B cell (primary cell): Measurements from ENCODE around the gene AMDHD1. TPM values are rescaled to one million over a fixed set of nuclear protein-coding genes. Genes with fewer than 3 reads are reported as not detected.

ENCODE experiments used
- ATAC-seq: fragments of 200-7000 bp; cut with Tn5 transposase; one replicate; pipeline ENCODE4 v1.10.0; 2021; ENCODE audit warnings: low read depth, mild to moderate bottlenecking, moderate number of reproducible peaks, moderate library complexity
- CTCF ChIA-PET: fragments of 350-600 bp; sonication (Branson Sonifier 250); formaldehyde crosslinking; loops from one replicate; lab custom pipeline; 2021; ENCODE audit warnings: antibody characterized with exemption, inconsistent platforms; lab: Charles Lee
- POLR2A ChIA-PET: fragments of 350-600 bp; sonication (Branson Sonifier 250); formaldehyde crosslinking; loops from one replicate; lab custom pipeline; 2021; ENCODE audit warnings: antibody characterized with exemption; lab: Charles Lee
- DNase-seq: peaks from one replicate; pipeline ENCODE4 v3.0.0; 2013
- H2AFZ ChIP-seq: 2 replicates; pipeline ENCODE4 v1.6.1; 2012; ENCODE audit warnings: mild to moderate bottlenecking, low read depth, low read length; ENCODE audit not compliant: insufficient read depth, poor library complexity, severe bottlenecking
- H3K27ac ChIP-seq, 2 donors: 1 replicate in 1 of 2; 2 replicates in 1 of 2; pipeline ENCODE4 v1.5.1; 2012 to 2013; ENCODE audit warnings: low read length in 2 of 2, mild to moderate bottlenecking in 2 of 2, moderate library complexity in 1 of 2
- H3K27me3 ChIP-seq, 4 experiments: fragments of 200-600 bp in 1 of 4; sonication (generic) in 1 of 4; replicated peaks in 1 of 4; 1 replicate in 2 of 4; 2 replicates in 2 of 4; pipeline versions ENCODE4 v1.6.1 to v1.7.0; 2013 to 2016; ENCODE audit warnings: low read length in 3 of 4, mild to moderate bottlenecking in 2 of 4, mixed read lengths in 1 of 4, moderate library complexity in 1 of 4; ENCODE audit not compliant: insufficient read depth in 4 of 4, control insufficient read depth in 3 of 4; ENCODE audit errors: control extremely low read depth in 1 of 4
- H3K36me3 ChIP-seq, 2 experiments: replicated peaks in 1 of 2; 1 replicate in 1 of 2; 2 replicates in 1 of 2; pipeline versions ENCODE4 v1.6.1 to v1.7.1; 2013; ENCODE audit warnings: low read length in 1 of 2; ENCODE audit not compliant: insufficient read depth in 2 of 2, control insufficient read depth in 1 of 2; ENCODE audit errors: control extremely low read depth in 1 of 2, extremely low read depth in 1 of 2
- H3K4me1 ChIP-seq, 2 donors: fragments of 200-600 bp in 1 of 2; sonication (generic) in 1 of 2; 1 replicate in 1 of 2; 2 replicates in 1 of 2; pipeline versions ENCODE4 v1.5.1 to v1.6.1; 2013 to 2017; ENCODE audit warnings: low read length in 2 of 2; ENCODE audit not compliant: control insufficient read depth in 2 of 2, insufficient read depth in 2 of 2
- H3K4me2 ChIP-seq: replicated peaks from 2 replicates; pipeline ENCODE3; 2012; ENCODE audit warnings: mild to moderate bottlenecking, low read depth, low read length; ENCODE audit not compliant: poor library complexity, severe bottlenecking
- H3K4me3 ChIP-seq, 5 experiments: fragments of 200-600 bp in 1 of 5; sonication (generic) in 1 of 5; 1 replicate in 3 of 5; 2 replicates in 2 of 5; pipeline versions ENCODE4 v1.5.1 to v1.7.0; 2011 to 2016; ENCODE audit warnings: low read length in 4 of 5, mild to moderate bottlenecking in 4 of 5, low read depth in 2 of 5, control low read depth in 1 of 5, moderate library complexity in 1 of 5; ENCODE audit not compliant: insufficient read depth in 1 of 5; ENCODE audit errors: control extremely low read depth in 1 of 5, extremely low read depth in 1 of 5
- H3K79me2 ChIP-seq: fragments of 200-600 bp; sonication (generic); one replicate; pipeline ENCODE4 v1.6.0; 2016; ENCODE audit warnings: low read length; ENCODE audit not compliant: control insufficient read depth, insufficient read depth
- H3K9ac ChIP-seq: fragments of 200-600 bp; sonication (generic); 2 replicates; pipeline ENCODE4 v1.6.1; 2017; ENCODE audit warnings: mild to moderate bottlenecking, low read length, moderate library complexity
- H3K9me3 ChIP-seq, 3 donors: one replicate each; pipeline versions ENCODE4 v1.6.1 to v1.7.1; 2013; ENCODE audit warnings: low read length in 2 of 3; ENCODE audit not compliant: control insufficient read depth in 2 of 3, insufficient read depth in 1 of 3; ENCODE audit errors: control extremely low read depth in 1 of 3
- H4K20me1 ChIP-seq: 2 replicates; pipeline ENCODE4 v1.6.0; 2012; ENCODE audit warnings: mild to moderate bottlenecking, low read length; ENCODE audit not compliant: insufficient read depth, control insufficient read depth, poor library complexity, severe bottlenecking
- H3K27ac Mint-ChIP-seq: one replicate; pipeline ENCODE4 v1.8.0; 2021; ENCODE audit warnings: mixed read lengths
- H3K27me3 Mint-ChIP-seq: one replicate; pipeline ENCODE4 v1.8.0; 2021; ENCODE audit warnings: mixed read lengths
- H3K4me1 Mint-ChIP-seq: one replicate; pipeline ENCODE4 v1.8.0; 2021; ENCODE audit warnings: mixed read lengths
- H3K4me3 Mint-ChIP-seq: one replicate; pipeline ENCODE4 v1.8.0; 2021; ENCODE audit warnings: mixed read lengths
- H3K9me3 Mint-ChIP-seq: one replicate; pipeline ENCODE4 v1.8.0; 2022; ENCODE audit warnings: mixed read lengths; ENCODE audit not compliant: insufficient read depth
- EZH2 ChIP-seq: IDR thresholded peaks from 2 replicates; pipeline ENCODE4 v1.6.1; 2012; ENCODE audit warnings: borderline replicate concordance, low read depth, mild to moderate bottlenecking, moderate library complexity, low read length; ENCODE audit not compliant: insufficient read depth, poor library complexity, severe bottlenecking
- WGBS: methylation state at CpG from one replicate; pipeline ENCODE4 v1.1.5; 2013; ENCODE audit warnings: missing lambda C conversion rate; ENCODE audit not compliant: insufficient coverage; 5-methylcytosine and 5-hydroxymethylcytosine counted together
- intact Hi-C: fragments of 100-400 bp; cut with micrococcal nuclease; formaldehyde crosslinking; loops from one replicate; pipeline ENCODE4 v1.10.0; 2022
- polyA plus RNA-seq: library from polyadenylated mRNA; depleted of rRNA; stranded (reverse); fragments of >200 nt; gene quantifications from 2 replicates; pipeline ENCODE4 v1.2.3, GENCODE V29; 2012
- total RNA-seq, 2 donors: library from RNA; stranded (reverse); fragments of 120-200 nt in 1 of 2; gene quantifications; 1 replicate in 1 of 2; 2 replicates in 1 of 2; pipeline versions ENCODE4 v1.2.3 to v1.2.4, GENCODE V29; 2013 to 2022
- TF ChIP-seq, protein P1 (sequence below): fragments of 200-600 bp; IDR thresholded peaks from one replicate; pipeline ENCODE4 v1.8.0; 2022; ENCODE audit warnings: antibody characterized with exemption, mild to moderate bottlenecking

Gene AMDHD1
- total and polyA plus RNA-seq, 2 donors (not counting 1 experiment from before 2014, with no cell fraction given), result 1.5 to 2.3 TPM

DNA sequence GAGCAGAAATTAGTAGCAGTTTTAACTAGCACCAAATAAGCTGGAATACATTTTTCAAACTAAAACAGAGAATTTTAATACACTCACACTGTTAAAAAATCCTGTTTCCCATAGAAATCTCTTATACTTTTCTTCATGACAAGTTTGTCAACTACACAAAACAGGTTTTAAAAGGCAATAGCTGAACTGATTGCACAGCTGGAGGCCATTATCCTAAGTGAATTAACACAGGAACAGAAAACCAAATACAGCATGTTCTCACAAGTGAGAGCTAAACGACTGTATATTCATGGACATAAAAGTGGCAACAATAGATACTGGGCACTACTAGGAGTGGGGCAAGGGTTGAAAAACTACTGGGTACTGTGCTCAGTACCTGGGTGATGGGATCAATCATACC lies 64.6 kb downstream of the AMDHD1 start:
- no peak overlapping the region for H3K4me3 ChIP-seq
- Mint-ChIP-seq H3K4me3 (no peak overlapping the region), H3K4me1 (no peaks in the 10 kb centered on the region), H3K27ac (no peak overlapping the region), H3K27me3 (no peaks in the 10 kb centered on the region), H3K9me3 (no peaks in the 10 kb centered on the region)
- H4K20me1 ChIP-seq, result no peaks in the 10 kb centered on the region
- ChIA-PET POLR2A (no interaction called here), CTCF (interaction anchor here (0.7 to 1.6 kb wide), 3 partner anchors 9 to 50 kb away, joined by 3 to 9 read pairs (median 3); no protein-coding TSS in a partner anchor)
- no peak overlapping the region for H3K9ac ChIP-seq
- no peak for DNase-seq
- no peaks in the 10 kb centered on the region for H3K27me3 ChIP-seq
- TF ChIP-seq, protein P1, sequence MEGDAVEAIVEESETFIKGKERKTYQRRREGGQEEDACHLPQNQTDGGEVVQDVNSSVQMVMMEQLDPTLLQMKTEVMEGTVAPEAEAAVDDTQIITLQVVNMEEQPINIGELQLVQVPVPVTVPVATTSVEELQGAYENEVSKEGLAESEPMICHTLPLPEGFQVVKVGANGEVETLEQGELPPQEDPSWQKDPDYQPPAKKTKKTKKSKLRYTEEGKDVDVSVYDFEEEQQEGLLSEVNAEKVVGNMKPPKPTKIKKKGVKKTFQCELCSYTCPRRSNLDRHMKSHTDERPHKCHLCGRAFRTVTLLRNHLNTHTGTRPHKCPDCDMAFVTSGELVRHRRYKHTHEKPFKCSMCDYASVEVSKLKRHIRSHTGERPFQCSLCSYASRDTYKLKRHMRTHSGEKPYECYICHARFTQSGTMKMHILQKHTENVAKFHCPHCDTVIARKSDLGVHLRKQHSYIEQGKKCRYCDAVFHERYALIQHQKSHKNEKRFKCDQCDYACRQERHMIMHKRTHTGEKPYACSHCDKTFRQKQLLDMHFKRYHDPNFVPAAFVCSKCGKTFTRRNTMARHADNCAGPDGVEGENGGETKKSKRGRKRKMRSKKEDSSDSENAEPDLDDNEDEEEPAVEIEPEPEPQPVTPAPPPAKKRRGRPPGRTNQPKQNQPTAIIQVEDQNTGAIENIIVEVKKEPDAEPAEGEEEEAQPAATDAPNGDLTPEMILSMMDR, result no peak
- no peak for TF ChIP-seq EZH2
- H3K9me3 ChIP-seq, result no peaks in the 10 kb centered on the region
- peaks cover 19 to 95% of the 10 kb centered on the region in 2 experiments for H3K36me3 ChIP-seq
- intact Hi-C loops, result no loop called here
- H3K79me2 ChIP-seq, result no peaks in the 10 kb centered on the region
- no peaks in the 10 kb centered on the region for H3K4me1 ChIP-seq
- no peak overlapping the region for H3K4me2 ChIP-seq
- no peak overlapping the region for H2AFZ ChIP-seq
- no peak overlapping the region for H3K27ac ChIP-seq
- no peak for ATAC-seq
- no CpG with 5 or more reads among the region's 1 CpG for WGBS

GRCh38 chr12:96014943-96015599 lies 71.9 kb downstream of the AMDHD1 start:
- WGBS, result 90% methylated on average over 2 of the region's 3 CpGs
- intact Hi-C loops, result no loop called here
- Histone ChIP-seq H2AFZ (no peak overlapping the region), H3K4me1 (peaks cover 9 to 11% of the 10 kb centered on the region in 2 donors), H3K9ac (no peak overlapping the region), H3K27ac (no peak overlapping the region), H3K27me3 (no peaks in the 10 kb centered on the region), H3K4me3 (no peak overlapping the region), H3K79me2 (peaks cover 8% of the 10 kb centered on the region), H3K9me3 (no peaks in the 10 kb centered on the region), H3K36me3 (peaks cover 20 to 85% of the 10 kb centered on the region in 2 experiments), H4K20me1 (no peaks in the 10 kb centered on the region), H3K4me2 (no peak overlapping the region)
- Mint-ChIP-seq H3K4me1 (peaks cover 8% of the 10 kb centered on the region), H3K27me3 (no peaks in the 10 kb centered on the region), H3K27ac (no peak overlapping the region), H3K9me3 (no peaks in the 10 kb centered on the region), H3K4me3 (no peak overlapping the region)
- ATAC-seq, result no peak
- DNase-seq, result no peak
- ChIA-PET POLR2A (no interaction called here), CTCF (interaction anchor here (1.0 to 1.3 kb wide), 4 partner anchors 16 to 502 kb away, joined by 3 to 8 read pairs (median 4); no protein-coding TSS in a partner anchor)
- TF ChIP-seq, protein P1, result no peak
- no peak for TF ChIP-seq EZH2
